Neuronal stem cell (in vitro differentiated cells): ENCODE measurements around the gene ABCD2.
"Not testable (repeated sequence)": the region's sequence is repeated elsewhere in the genome, so short reads cannot be mapped to it uniquely, and the experiment has no call there.

Experiments
- DNase-seq: peaks from one replicate; pipeline ENCODE4 v3.0.0-alpha.2; 2013; ENCODE audit warnings: low spot score
- H2AFZ ChIP-seq: one replicate; pipeline ENCODE4 v1.6.1; 2013; ENCODE audit warnings: mild to moderate bottlenecking, low read length, inconsistent platforms
- H2AK5ac ChIP-seq: 2 replicates; pipeline ENCODE4 v1.6.1; 2013; ENCODE audit warnings: low read depth, mild to moderate bottlenecking, inconsistent platforms, low read length, moderate library complexity, mixed read lengths
- H2BK120ac ChIP-seq: 2 replicates; pipeline ENCODE4 v1.6.1; 2013; ENCODE audit warnings: low read depth, mild to moderate bottlenecking, inconsistent platforms, low read length, moderate library complexity, mixed read lengths
- H2BK12ac ChIP-seq: one replicate; pipeline ENCODE4 v1.6.1; 2013; ENCODE audit warnings: low read length, inconsistent platforms
- H2BK15ac ChIP-seq: 2 replicates; pipeline ENCODE4 v1.6.1; 2013; ENCODE audit warnings: mild to moderate bottlenecking, low read length, inconsistent platforms, mixed read lengths
- H2BK5ac ChIP-seq: one replicate; pipeline ENCODE4 v1.6.1; 2013; ENCODE audit warnings: inconsistent platforms, mild to moderate bottlenecking, low read length, moderate library complexity
- H3K14ac ChIP-seq: one replicate; pipeline ENCODE4 v1.6.1; 2013; ENCODE audit warnings: low read length, inconsistent platforms
- H3K18ac ChIP-seq: 2 replicates; pipeline ENCODE4 v1.6.1; 2013; ENCODE audit warnings: low read length, inconsistent platforms
- H3K23ac ChIP-seq: 2 replicates; pipeline ENCODE4 v1.6.1; 2013; ENCODE audit warnings: low read depth, mild to moderate bottlenecking, mixed read lengths, low read length, inconsistent platforms; ENCODE audit not compliant: poor library complexity
- H3K27ac ChIP-seq: replicated peaks from 3 replicates; pipeline ENCODE4 v1.5.1; 2013; ENCODE audit warnings: low read length, inconsistent platforms
- H3K27me3 ChIP-seq, 3 experiments: 2 replicates each; pipeline ENCODE4 v1.6.1; 2013; ENCODE audit warnings: low read length in 3 of 3, mild to moderate bottlenecking in 2 of 3, inconsistent platforms in 1 of 3, low read depth in 1 of 3, mixed read lengths in 1 of 3, moderate library complexity in 1 of 3; ENCODE audit not compliant: control insufficient read depth in 3 of 3, insufficient read depth in 3 of 3
- H3K36me3 ChIP-seq, 2 donors: replicated peaks in 1 of 2; 2 replicates each; pipeline ENCODE4 v1.6.1; 2013; ENCODE audit warnings: low read length in 2 of 2; ENCODE audit not compliant: control insufficient read depth in 2 of 2, insufficient read depth in 2 of 2
- H3K4ac ChIP-seq: 2 replicates; pipeline ENCODE4 v1.6.1; 2013; ENCODE audit warnings: inconsistent platforms, mild to moderate bottlenecking, low read length, moderate library complexity
- H3K4me1 ChIP-seq, 2 donors: 1 replicate in 1 of 2; 2 replicates in 1 of 2; pipeline ENCODE4 v1.6.1; 2013; ENCODE audit warnings: low read length in 2 of 2, low read depth in 1 of 2; ENCODE audit not compliant: control insufficient read depth in 2 of 2, insufficient read depth in 1 of 2
- H3K4me2 ChIP-seq: one replicate; pipeline ENCODE4 v1.6.1; 2013; ENCODE audit warnings: mild to moderate bottlenecking, low read length, inconsistent platforms; ENCODE audit not compliant: insufficient read depth, poor library complexity, severe bottlenecking
- H3K4me3 ChIP-seq, 2 donors: 2 replicates each; pipeline ENCODE4 v1.5.1; 2013; ENCODE audit warnings: low read length in 2 of 2, mild to moderate bottlenecking in 2 of 2, inconsistent platforms in 1 of 2, moderate library complexity in 1 of 2
- H3K79me1 ChIP-seq: one replicate; pipeline ENCODE4 v1.6.1; 2013; ENCODE audit warnings: low read depth, mild to moderate bottlenecking, inconsistent platforms, low read length, moderate library complexity
- H3K9ac ChIP-seq: one replicate; pipeline ENCODE4 v1.6.1; 2013; ENCODE audit warnings: mild to moderate bottlenecking, low read depth, low read length, inconsistent platforms; ENCODE audit not compliant: poor library complexity
- H3K9me3 ChIP-seq, 2 donors: replicated peaks in 1 of 2; 2 replicates each; pipeline versions ENCODE3 to v1.6.1; 2013; ENCODE audit warnings: low read length in 2 of 2, mild to moderate bottlenecking in 2 of 2, inconsistent platforms in 1 of 2, low read depth in 1 of 2, mixed read lengths in 1 of 2, moderate library complexity in 1 of 2; ENCODE audit not compliant: control insufficient read depth in 2 of 2, insufficient read depth in 1 of 2
- H4K8ac ChIP-seq: one replicate; pipeline ENCODE4 v1.6.1; 2013; ENCODE audit warnings: low read depth, mild to moderate bottlenecking, inconsistent platforms, low read length, moderate library complexity
- H4K91ac ChIP-seq: one replicate; pipeline ENCODE4 v1.6.1; 2013; ENCODE audit warnings: low read length, low read depth, mild to moderate bottlenecking, inconsistent platforms; ENCODE audit not compliant: poor library complexity
- WGBS, 2 donors: extraction: QIAGEN DNeasy Blood & Tissue Kit; methylation state at CpG; one replicate each; pipeline ENCODE4 v1.1.7; 2013; ENCODE audit warnings: missing lambda C conversion rate in 2 of 2, mixed read lengths in 1 of 2; ENCODE audit not compliant: insufficient read length in 2 of 2, insufficient replicate concordance in 1 of 2; ENCODE audit errors: extremely low coverage in 2 of 2; 5-methylcytosine and 5-hydroxymethylcytosine counted together

The ABCD2 gene

DNA sequence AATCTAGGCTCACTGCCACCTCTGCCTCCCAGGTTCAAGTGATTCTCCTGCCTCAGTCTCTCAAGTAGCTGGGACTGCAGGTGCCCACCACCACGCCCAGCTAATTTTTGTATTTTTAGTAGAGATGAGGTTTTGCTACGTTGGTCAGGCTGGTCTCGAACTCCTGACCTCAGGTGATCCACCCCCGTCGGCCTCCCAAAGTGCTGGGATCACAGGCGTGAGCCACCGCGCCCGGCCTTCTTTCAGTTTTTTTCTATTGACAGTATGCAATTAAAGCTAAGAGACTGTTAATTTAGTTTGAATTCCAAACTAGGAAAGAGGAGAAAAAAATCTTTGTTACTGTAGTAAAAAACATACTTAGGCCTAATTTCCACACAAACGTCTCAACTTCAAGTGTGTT, 3.6 kb upstream of the ABCD2 start:
- H3K36me3 ChIP-seq, H3K27me3 ChIP-seq, H3K9ac ChIP-seq, H3K4ac ChIP-seq, H3K14ac ChIP-seq, H2BK15ac ChIP-seq, H3K18ac ChIP-seq, H3K23ac ChIP-seq, H2BK120ac ChIP-seq, H2BK12ac ChIP-seq, H3K4me1 ChIP-seq, H2AFZ ChIP-seq, H2BK5ac ChIP-seq, H3K27ac ChIP-seq, DNase-seq, H4K91ac ChIP-seq, H3K4me2 ChIP-seq, H3K79me1 ChIP-seq, H3K4me3 ChIP-seq, H4K8ac ChIP-seq, H2AK5ac ChIP-seq, H3K9me3 ChIP-seq: not testable (repeated sequence)
- WGBS, 2 donors: no CpG with 5 or more reads among the region's 10 CpGs

DNA sequence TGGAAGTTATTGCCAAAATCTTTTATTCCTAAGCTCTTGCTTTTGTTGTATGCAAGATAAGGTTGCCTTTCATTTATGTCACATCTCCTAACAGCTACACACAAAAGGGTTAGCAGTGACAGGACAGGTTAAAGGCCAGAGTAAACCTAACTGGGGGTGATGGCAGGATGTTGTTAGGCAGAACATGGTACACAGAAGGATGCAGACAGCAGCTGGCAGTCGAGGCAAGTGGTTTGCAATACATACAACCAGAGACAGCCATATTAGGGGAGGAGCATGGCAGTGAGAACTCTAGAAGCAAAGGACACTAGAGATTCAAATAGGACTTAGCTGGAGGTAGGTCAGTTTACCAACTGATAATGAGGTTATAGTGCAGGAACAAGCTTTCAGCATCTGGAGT, 2.7 kb upstream of the ABCD2 start:
- Histone ChIP-seq H3K18ac (no peak overlapping the region), H3K36me3 (no peaks in the 10 kb centered on the region), H4K91ac (no peak overlapping the region), H2BK12ac (no peak overlapping the region), H2BK120ac (no peak overlapping the region), H2AFZ (peak overlapping the region; percentile 47), H3K27me3 (no peaks in the 10 kb centered on the region), H3K79me1 (no peaks in the 10 kb centered on the region), H3K27ac (no peak overlapping the region), H3K4me2 (no peak overlapping the region), H4K8ac (no peak overlapping the region), H3K4ac (no peak overlapping the region), H2BK15ac (no peak overlapping the region), H3K4me3 (no peak overlapping the region), H3K14ac (no peak overlapping the region), H2BK5ac (no peak overlapping the region), H3K9ac (no peak overlapping the region), H3K23ac (no peak overlapping the region), H3K9me3 (no peaks in the 10 kb centered on the region), H2AK5ac (no peak overlapping the region), H3K4me1 (peaks cover 1 to 4% of the 10 kb centered on the region in 2 donors)
- no CpG with 5 or more reads among the region's 1 CpG for WGBS, 2 donors
- DNase-seq: no peak

GRCh38 chr12:39621670-39622069, 2.1 kb upstream of the ABCD2 start:
- H3K23ac ChIP-seq: no peak overlapping the region
- no peak overlapping the region for H2BK12ac ChIP-seq
- no peak overlapping the region for H3K4me2 ChIP-seq
- no peak overlapping the region for H2AFZ ChIP-seq
- no peak overlapping the region for H3K18ac ChIP-seq
- DNase-seq: no peak
- H2AK5ac ChIP-seq: no peak overlapping the region
- no peak overlapping the region for H3K9ac ChIP-seq
- H3K4ac ChIP-seq: no peak overlapping the region
- no peak overlapping the region for H3K4me3 ChIP-seq
- H2BK5ac ChIP-seq: no peak overlapping the region
- no peaks in the 10 kb centered on the region for H3K36me3 ChIP-seq
- H4K91ac ChIP-seq: no peak overlapping the region
- peaks cover 1 to 4% of the 10 kb centered on the region in 2 donors for H3K4me1 ChIP-seq
- H2BK15ac ChIP-seq: no peak overlapping the region
- H3K79me1 ChIP-seq: no peaks in the 10 kb centered on the region
- H2BK120ac ChIP-seq: no peak overlapping the region
- no peak overlapping the region for H3K14ac ChIP-seq
- no peak overlapping the region for H4K8ac ChIP-seq
- H3K9me3 ChIP-seq: no peaks in the 10 kb centered on the region
- no peak overlapping the region for H3K27ac ChIP-seq
- H3K27me3 ChIP-seq: no peaks in the 10 kb centered on the region

DNA sequence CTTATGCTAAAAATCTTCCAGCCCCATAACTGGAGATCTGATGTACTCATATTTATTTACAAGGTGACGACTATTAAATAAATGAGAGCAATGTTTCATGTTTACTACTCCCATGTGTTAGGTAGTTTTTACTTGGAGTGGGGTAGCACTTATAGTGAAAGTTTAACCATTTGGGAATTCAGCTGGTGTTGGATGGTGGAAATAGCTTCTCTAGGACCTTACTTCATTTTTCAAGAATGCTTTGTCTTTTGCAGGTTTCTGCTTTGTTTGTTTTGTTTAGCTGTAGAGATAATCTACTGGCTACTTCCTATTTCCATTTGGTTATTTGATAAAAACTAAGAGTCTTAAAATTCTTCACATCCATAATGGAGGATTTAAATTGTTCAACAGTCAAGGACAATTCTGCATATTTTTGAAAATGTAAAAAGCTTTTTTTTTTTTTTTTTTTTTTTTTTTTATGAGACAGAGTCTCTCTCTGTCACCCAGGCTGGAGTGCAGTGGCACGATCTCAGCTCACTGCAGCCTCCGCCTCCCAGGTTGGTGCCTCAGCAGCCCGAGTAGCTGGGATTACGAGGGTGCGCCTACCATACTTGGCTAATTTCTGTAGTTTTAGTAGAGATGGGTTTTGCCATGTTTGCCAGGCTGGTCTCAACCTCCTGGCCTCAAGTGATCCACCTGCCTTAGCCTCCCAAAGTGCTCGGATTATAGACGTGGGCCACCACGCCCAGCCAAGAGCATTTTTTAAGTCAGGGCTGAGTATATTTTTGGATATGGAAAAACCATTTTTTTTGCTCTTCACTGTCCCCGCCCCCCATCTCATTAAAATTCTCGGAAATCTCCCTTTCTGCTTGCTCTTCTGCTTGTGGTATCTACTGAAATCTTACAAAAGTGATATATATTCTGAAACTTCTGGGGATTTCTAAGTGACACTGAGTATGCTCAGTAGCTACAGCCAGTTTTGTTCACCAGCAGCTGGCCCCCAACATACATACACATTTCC, 1.4 kb upstream of the ABCD2 start:
- H3K9ac ChIP-seq: no peak overlapping the region
- no peak overlapping the region for H3K18ac ChIP-seq
- no peak overlapping the region for H2AK5ac ChIP-seq
- peak overlapping the region; percentile 90 for H2AFZ ChIP-seq
- H2BK15ac ChIP-seq: no peak overlapping the region
- no peak overlapping the region for H2BK5ac ChIP-seq
- no peaks in the 10 kb centered on the region for H3K9me3 ChIP-seq
- H4K8ac ChIP-seq: no peak overlapping the region
- no peaks in the 10 kb centered on the region for H3K27me3 ChIP-seq
- no peak overlapping the region for H3K27ac ChIP-seq
- no peak overlapping the region for H2BK120ac ChIP-seq
- H3K4ac ChIP-seq: no peak overlapping the region
- no peak overlapping the region for H4K91ac ChIP-seq
- H3K79me1 ChIP-seq: no peaks in the 10 kb centered on the region
- H3K36me3 ChIP-seq: no peaks in the 10 kb centered on the region
- peak overlapping the region in 1 of 2 donors; percentile 58 for H3K4me3 ChIP-seq
- no peak for DNase-seq
- H3K23ac ChIP-seq: no peak overlapping the region
- H2BK12ac ChIP-seq: no peak overlapping the region
- WGBS, 2 donors: no CpG with 5 or more reads among the region's 11 CpGs
- no peak overlapping the region for H3K14ac ChIP-seq
- no peak overlapping the region for H3K4me2 ChIP-seq
- H3K4me1 ChIP-seq: peaks cover 1 to 4% of the 10 kb centered on the region in 2 donors
